Adrenal gland (tissue), 12 donors: ENCODE measurements around the gene RPUSD4. TPM values are rescaled to one million over a fixed set of nuclear protein-coding genes. Genes with fewer than 3 reads are reported as not detected.

Source experiments
- DNase-seq, 7 donors: peaks; one replicate each; pipeline ENCODE4 v3.0.0-alpha.2; 2019 to 2020
- H3K27ac ChIP-seq, 5 donors: fragments of 200-600 bp; sonication (generic) in 4 of 5; 1 replicate in 3 of 5; 2 replicates in 2 of 5; pipeline versions ENCODE4 v1.5.1 to v1.8.0; 2016 to 2020; ENCODE audit warnings: mild to moderate bottlenecking in 1 of 5
- H3K27me3 ChIP-seq: fragments of 200-600 bp; 2 replicates; pipeline ENCODE4 v1.8.0; 2021
- H3K36me3 ChIP-seq, 2 donors: fragments of 200-600 bp; replicated peaks in 1 of 2; 1 replicate in 1 of 2; 2 replicates in 1 of 2; pipeline versions ENCODE4 v1.5.1 to v1.8.0; 2018 to 2022
- H3K4me1 ChIP-seq, 2 donors: fragments of 200-600 bp; replicated peaks in 1 of 2; 1 replicate in 1 of 2; 2 replicates in 1 of 2; pipeline versions ENCODE4 v1.5.1 to v1.8.0; 2018 to 2021
- H3K4me3 ChIP-seq, 4 donors: fragments of 200-600 bp; sonication (generic) in 3 of 4; one replicate each; pipeline ENCODE4 v1.5.1; 2016 to 2018
- H3K9me3 ChIP-seq, 3 donors: fragments of 200-600 bp; sonication (generic) in 1 of 3; replicated peaks in 1 of 3; 1 replicate in 2 of 3; 2 replicates in 1 of 3; pipeline versions ENCODE4 v1.5.1 to v1.8.0; 2016 to 2021
- POLR2A ChIP-seq, 2 donors: fragments of 450-650 bp; IDR thresholded peaks; one replicate each; pipeline ENCODE4 v1.6.1; 2017; ENCODE audit warnings: antibody characterized with exemption in 2 of 2, mild to moderate bottlenecking in 2 of 2, moderate library complexity in 1 of 2
- WGBS, 4 donors: extraction: QIAGEN DNeasy Blood & Tissue Kit in 2 of 4; methylation state at CpG; one replicate each; pipeline versions ENCODE4 v1.1.5 to v1.1.7; 2013 to 2017; 5-methylcytosine and 5-hydroxymethylcytosine counted together
- intact Hi-C, 2 donors: fragments of 100-400 bp; cut with DNase I; formaldehyde crosslinking; loops; one replicate each; pipeline versions ENCODE4 v1.14.1 to v1.15.0; 2022 to 2023
- polyA plus RNA-seq, 3 donors: library from polyadenylated mRNA; stranded (reverse); fragments of 200-250 nt in 2 of 3; fragments of 350-450 nt in 1 of 3; fragmentation: Illumina TruSeq in 1 of 3; extraction: RNeasy Lipid Tissue Mini Kit (QIAGEN cat#74804) in 1 of 3; gene quantifications; one replicate each; pipeline ENCODE4 v1.2.3, GENCODE V29; 2013 to 2014
- total RNA-seq, 9 donors: library from RNA; depleted of rRNA in 4 of 9; stranded (reverse); fragments of >200 nt in 4 of 9; fragments of 120-200 nt in 1 of 9; fragmentation: NEBNext Ultra II Directional in 1 of 9; extraction: Animal tissue kit (Norgen Biotek cat#: 25700) in 1 of 9; gene quantifications; one replicate each; pipeline versions ENCODE4 v1.1.0 to v1.2.4, GENCODE V29; 2013 to 2023
- TF ChIP-seq, protein P1 (sequence below), 6 experiments: fragments of 450-650 bp in 4 of 6; fragments of 200-600 bp in 2 of 6; sonication (generic) in 1 of 6; IDR thresholded peaks; 1 replicate in 5 of 6; 2 replicates in 1 of 6; pipeline versions ENCODE4 v1.5.1 to v1.8.0; 2016 to 2021; ENCODE audit warnings: antibody characterized with exemption in 6 of 6, mild to moderate bottlenecking in 2 of 6, moderate library complexity in 1 of 6
- donor health status: healthy with polysubstance abuse.
- donor health status: Bipolar disorder and iron deficiency.
- donor health status: DM: yes; HTN: yes; CAD: no.
- donor health status: DM: no; HTN: no; CAD: no.
- donor health status: DM: no; HTN: no; CAD: no.
- donor health status: DM: yes; HTN: yes; CAD: no.

Gene RPUSD4
- total and polyA plus RNA-seq, 12 donors: 10.6 to 27.5 (median 19.5) TPM

DNA sequence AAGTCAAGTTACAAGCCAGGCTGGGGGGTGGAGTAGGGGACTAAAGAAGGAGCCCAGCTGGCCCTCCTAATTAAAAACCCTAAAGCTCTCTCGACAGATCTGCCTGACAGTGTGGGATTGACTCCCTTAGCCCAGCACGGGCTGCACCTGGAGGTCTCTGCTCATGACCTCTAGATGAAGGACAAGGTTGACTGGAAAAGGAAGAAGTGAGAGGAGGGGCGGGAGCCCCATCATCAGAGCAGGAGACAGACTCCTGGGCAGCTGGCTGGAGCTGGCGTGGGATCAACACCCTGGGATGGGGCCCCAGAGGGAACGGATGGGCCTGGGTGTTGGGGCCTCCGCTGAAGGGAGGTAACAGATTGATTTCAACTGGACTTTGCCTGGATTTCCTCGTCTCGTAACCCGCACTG, 46.1 kb downstream of the RPUSD4 start:
- Histone ChIP-seq H3K4me3 (no peak overlapping the region), H3K4me1 (no peaks in the 10 kb centered on the region), H3K9me3 (no peaks in the 10 kb centered on the region), H3K36me3 (no peaks in the 10 kb centered on the region), H3K27ac (no peak overlapping the region), H3K27me3 (no peaks in the 10 kb centered on the region)
- no peak for DNase-seq
- intact Hi-C loops: no loop called here
- 80 to 83% (median 83%) methylated on average over 8 to 9 of the region's 9 CpGs for WGBS, 4 donors
- no peak for TF ChIP-seq POLR2A (IDR thresholded peaks at IDR 0.05)
- TF ChIP-seq, protein P1, sequence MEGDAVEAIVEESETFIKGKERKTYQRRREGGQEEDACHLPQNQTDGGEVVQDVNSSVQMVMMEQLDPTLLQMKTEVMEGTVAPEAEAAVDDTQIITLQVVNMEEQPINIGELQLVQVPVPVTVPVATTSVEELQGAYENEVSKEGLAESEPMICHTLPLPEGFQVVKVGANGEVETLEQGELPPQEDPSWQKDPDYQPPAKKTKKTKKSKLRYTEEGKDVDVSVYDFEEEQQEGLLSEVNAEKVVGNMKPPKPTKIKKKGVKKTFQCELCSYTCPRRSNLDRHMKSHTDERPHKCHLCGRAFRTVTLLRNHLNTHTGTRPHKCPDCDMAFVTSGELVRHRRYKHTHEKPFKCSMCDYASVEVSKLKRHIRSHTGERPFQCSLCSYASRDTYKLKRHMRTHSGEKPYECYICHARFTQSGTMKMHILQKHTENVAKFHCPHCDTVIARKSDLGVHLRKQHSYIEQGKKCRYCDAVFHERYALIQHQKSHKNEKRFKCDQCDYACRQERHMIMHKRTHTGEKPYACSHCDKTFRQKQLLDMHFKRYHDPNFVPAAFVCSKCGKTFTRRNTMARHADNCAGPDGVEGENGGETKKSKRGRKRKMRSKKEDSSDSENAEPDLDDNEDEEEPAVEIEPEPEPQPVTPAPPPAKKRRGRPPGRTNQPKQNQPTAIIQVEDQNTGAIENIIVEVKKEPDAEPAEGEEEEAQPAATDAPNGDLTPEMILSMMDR (IDR thresholded peaks at IDR 0.05): no peak

DNA sequence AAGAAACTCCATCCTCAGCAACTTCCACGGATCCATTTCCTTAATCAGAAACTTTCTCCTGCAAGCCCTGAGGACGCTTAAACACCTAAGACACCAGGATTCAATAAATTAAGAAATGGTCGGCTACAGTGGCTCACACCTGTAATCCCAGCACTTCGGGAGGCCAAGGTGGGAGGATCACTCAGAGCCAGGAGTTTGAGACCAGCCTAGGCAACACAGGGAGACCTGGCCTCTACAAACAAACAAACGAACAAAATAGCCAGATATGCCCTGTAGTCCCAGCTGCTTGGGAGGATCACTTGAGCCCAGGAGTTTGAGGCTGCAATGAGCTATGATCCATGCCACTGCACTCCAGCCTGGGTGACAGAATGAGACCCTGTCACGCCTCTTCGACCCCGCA, 46.7 kb downstream of the RPUSD4 start:
- no peaks in the 10 kb centered on the region for H3K27me3 ChIP-seq
- H3K4me3 ChIP-seq: no peak overlapping the region
- no peak for DNase-seq
- no peaks in the 10 kb centered on the region for H3K4me1 ChIP-seq
- H3K27ac ChIP-seq: no peak overlapping the region
- 77 to 93% (median 85%) methylated on average over 6 to 8 of the region's 8 CpGs for whole genome bisulfite sequencing, 4 donors
- TF ChIP-seq POLR2A (IDR thresholded peaks at IDR 0.05): no peak
- TF ChIP-seq, protein P1 (IDR thresholded peaks at IDR 0.05): no peak
- no peaks in the 10 kb centered on the region for H3K9me3 ChIP-seq
- intact Hi-C loops: no loop called here
- no peaks in the 10 kb centered on the region for H3K36me3 ChIP-seq

DNA sequence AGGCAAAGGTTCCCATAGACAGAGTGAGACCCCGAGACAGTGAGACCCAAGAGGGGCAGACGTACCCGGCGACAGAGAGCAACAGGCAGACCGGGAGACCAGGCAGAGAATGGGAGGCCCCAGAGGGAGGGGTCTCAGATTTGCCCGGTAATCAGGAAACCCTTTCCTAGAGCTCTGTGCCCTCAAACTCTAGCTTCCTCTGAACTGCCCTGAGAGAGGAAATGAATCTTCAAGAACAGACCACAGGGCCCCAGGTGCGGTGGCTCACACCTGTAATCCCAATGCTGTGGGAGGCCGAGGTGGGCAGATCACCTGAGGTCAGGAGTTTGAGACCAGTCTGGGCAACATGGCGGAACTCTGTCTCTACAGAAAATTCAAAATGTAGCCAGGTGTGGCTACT, 47.7 kb downstream of the RPUSD4 start:
- no peaks in the 10 kb centered on the region for H3K4me1 ChIP-seq
- TF ChIP-seq, protein P1 (IDR thresholded peaks at IDR 0.05): no peak
- TF ChIP-seq POLR2A (IDR thresholded peaks at IDR 0.05): no peak

DNA sequence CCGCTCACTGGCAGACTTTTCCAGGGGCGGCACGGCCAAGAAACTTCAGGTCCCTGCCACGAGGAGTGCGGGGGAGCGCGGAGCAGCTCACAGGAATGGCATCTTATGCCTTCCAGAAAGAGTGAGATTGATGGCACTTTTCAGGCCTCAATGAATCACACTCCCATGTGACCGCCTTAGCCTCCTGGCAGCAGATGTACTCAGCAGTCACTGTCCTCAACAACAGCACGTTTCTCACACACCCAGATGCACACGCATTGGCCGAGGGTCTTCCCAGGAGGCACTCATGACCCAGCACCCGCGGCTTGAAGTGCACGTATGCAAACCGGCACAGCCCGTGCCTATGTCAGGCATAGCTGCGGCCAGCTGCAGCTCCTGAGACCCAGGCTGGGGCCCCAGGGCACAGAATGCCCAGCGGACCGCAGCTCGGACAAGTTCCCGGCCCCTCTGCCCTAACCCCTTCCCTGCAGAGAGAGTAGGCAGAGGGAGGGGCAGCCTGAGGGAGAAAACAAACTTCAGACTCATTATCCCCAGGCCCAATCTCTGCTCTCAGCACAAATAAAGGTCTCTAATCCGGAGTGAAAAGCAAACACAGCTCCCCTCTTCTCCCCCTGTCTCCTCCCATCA, 48.3 kb downstream of the RPUSD4 start:
- 60 to 74% (median 65%) methylated on average over 7 to 22 of the region's 22 CpGs for WGBS, 4 donors
- Histone ChIP-seq H3K4me3 (no peak overlapping the region), H3K27ac (no peak overlapping the region), H3K36me3 (no peaks in the 10 kb centered on the region), H3K27me3 (no peaks in the 10 kb centered on the region), H3K9me3 (no peaks in the 10 kb centered on the region), H3K4me1 (no peaks in the 10 kb centered on the region)
- TF ChIP-seq, protein P1 (IDR thresholded peaks at IDR 0.05): no peak
- TF ChIP-seq POLR2A (IDR thresholded peaks at IDR 0.05): no peak
- intact Hi-C loops: no loop called here
- DNase-seq: peak in 3 of 7 donors; percentile 24 to 57 (median 35)

More for the DNA sequence above, 47.7 kb downstream of the RPUSD4 start:
- WGBS, 4 donors: 78 to 82% (median 80%) methylated on average over 8 to 9 of the region's 9 CpGs
- Histone ChIP-seq H3K27ac (no peak overlapping the region), H3K36me3 (no peaks in the 10 kb centered on the region), H3K4me3 (no peak overlapping the region), H3K27me3 (no peaks in the 10 kb centered on the region), H3K9me3 (no peaks in the 10 kb centered on the region)
- no peak for DNase-seq
- intact Hi-C loops: no loop called here
